Mesenchymal stem cell (in vitro differentiated cells and primary cell): ENCODE data around the gene TP73.

Source experiments
- DNase-seq: peaks from one replicate; pipeline ENCODE4 v3.0.0-alpha.2; 2013
- H2AFZ ChIP-seq: one replicate; pipeline ENCODE4 v1.6.1; 2013; ENCODE audit warnings: low read depth, mild to moderate bottlenecking, control low read depth, inconsistent platforms, low read length, moderate library complexity
- H2AK5ac ChIP-seq: 2 replicates; pipeline ENCODE4 v1.6.1; 2013; ENCODE audit warnings: low read length, moderate library complexity, mild to moderate bottlenecking, inconsistent platforms; ENCODE audit not compliant: severe bottlenecking
- H2BK120ac ChIP-seq: one replicate; pipeline ENCODE4 v1.6.1; 2013; ENCODE audit warnings: low read depth, mild to moderate bottlenecking, inconsistent platforms, low read length, moderate library complexity
- H2BK12ac ChIP-seq, 2 experiments: one replicate each; pipeline ENCODE4 v1.6.1; 2013; ENCODE audit warnings: inconsistent platforms in 2 of 2, low read length in 2 of 2, mild to moderate bottlenecking in 2 of 2, moderate library complexity in 2 of 2, control low read depth in 1 of 2
- H2BK15ac ChIP-seq: one replicate; pipeline ENCODE4 v1.6.1; 2013; ENCODE audit warnings: mild to moderate bottlenecking, low read depth, inconsistent platforms; ENCODE audit not compliant: poor library complexity, severe bottlenecking
- H2BK5ac ChIP-seq: 2 replicates; pipeline ENCODE4 v1.6.1; 2013; ENCODE audit warnings: low read depth, mild to moderate bottlenecking, low read length, control low read depth, inconsistent platforms; ENCODE audit not compliant: poor library complexity, severe bottlenecking
- H3K14ac ChIP-seq, 2 experiments: one replicate each; pipeline ENCODE4 v1.6.1; 2013; ENCODE audit warnings: inconsistent platforms in 2 of 2, low read length in 2 of 2, control low read depth in 1 of 2, mild to moderate bottlenecking in 1 of 2, moderate library complexity in 1 of 2
- H3K18ac ChIP-seq, 2 experiments: one replicate each; pipeline ENCODE4 v1.6.1; 2013; ENCODE audit warnings: inconsistent platforms in 2 of 2, low read length in 2 of 2, control low read depth in 1 of 2, low read depth in 1 of 2, mild to moderate bottlenecking in 1 of 2
- H3K23ac ChIP-seq, 2 experiments: one replicate each; pipeline ENCODE4 v1.6.1; 2013; ENCODE audit warnings: inconsistent platforms in 2 of 2, low read length in 2 of 2, mild to moderate bottlenecking in 2 of 2, moderate library complexity in 2 of 2, control low read depth in 1 of 2
- H3K27ac ChIP-seq: 2 replicates; pipeline ENCODE4 v1.5.1; 2013; ENCODE audit warnings: mild to moderate bottlenecking, moderate library complexity, low read length, control low read depth, inconsistent platforms; ENCODE audit not compliant: poor library complexity, severe bottlenecking
- H3K27me3 ChIP-seq, 2 experiments: 2 replicates each; pipeline versions ENCODE4 v1.6.1 to v1.7.0; 2013; ENCODE audit warnings: low read length in 2 of 2, mild to moderate bottlenecking in 2 of 2, moderate library complexity in 2 of 2, control low read depth in 1 of 2, inconsistent platforms in 1 of 2; ENCODE audit not compliant: control insufficient read depth in 1 of 2, insufficient read depth in 1 of 2
- H3K36me3 ChIP-seq, 2 experiments: 2 replicates each; pipeline versions ENCODE4 v1.6.1 to v1.7.0; 2013; ENCODE audit warnings: low read length in 2 of 2, control low read depth in 1 of 2, inconsistent platforms in 1 of 2, low read depth in 1 of 2, mild to moderate bottlenecking in 1 of 2; ENCODE audit not compliant: insufficient read depth in 2 of 2, control insufficient read depth in 1 of 2
- H3K4ac ChIP-seq, 2 experiments: one replicate each; pipeline ENCODE4 v1.6.1; 2013; ENCODE audit warnings: inconsistent platforms in 2 of 2, low read length in 2 of 2, mild to moderate bottlenecking in 2 of 2, moderate library complexity in 2 of 2, control low read depth in 1 of 2, low read depth in 1 of 2
- H3K4me1 ChIP-seq: 2 replicates; pipeline ENCODE4 v1.6.1; 2013; ENCODE audit warnings: low read depth, low read length, control low read depth; ENCODE audit not compliant: control insufficient read depth, insufficient read depth
- H3K4me2 ChIP-seq: 2 replicates; pipeline ENCODE4 v1.6.1; 2013; ENCODE audit warnings: low read length, mild to moderate bottlenecking, inconsistent platforms; ENCODE audit not compliant: poor library complexity, severe bottlenecking
- H3K4me3 ChIP-seq, 2 experiments: 2 replicates each; pipeline versions ENCODE4 v1.5.1 to v1.7.0; 2013; ENCODE audit warnings: low read length in 2 of 2, mild to moderate bottlenecking in 2 of 2, control low read depth in 1 of 2, low read depth in 1 of 2; ENCODE audit not compliant: insufficient read depth in 1 of 2
- H3K79me1 ChIP-seq: replicated peaks from 2 replicates; pipeline ENCODE4 v1.6.1; 2013; ENCODE audit warnings: mild to moderate bottlenecking, control low read depth, low read length, inconsistent platforms; ENCODE audit not compliant: poor library complexity, severe bottlenecking
- H3K9ac ChIP-seq: 2 replicates; pipeline ENCODE4 v1.7.0; 2013; ENCODE audit warnings: mild to moderate bottlenecking, low read length, moderate library complexity
- H3K9me3 ChIP-seq: 2 replicates; pipeline ENCODE4 v1.7.0; 2013; ENCODE audit warnings: mild to moderate bottlenecking, low read length; ENCODE audit not compliant: control insufficient read depth
- H4K8ac ChIP-seq: one replicate; pipeline ENCODE4 v1.6.1; 2013; ENCODE audit warnings: inconsistent platforms, mild to moderate bottlenecking, low read length, moderate library complexity
- H4K91ac ChIP-seq: one replicate; pipeline ENCODE4 v1.6.1; 2013; ENCODE audit warnings: mild to moderate bottlenecking, low read length, inconsistent platforms
- WGBS: methylation state at CpG from one replicate; pipeline ENCODE4 v1.1.7; 2013; ENCODE audit warnings: mixed read lengths; 5-methylcytosine and 5-hydroxymethylcytosine counted together

Gene TP73

GRCh38 chr1:3641046-3641760 lies 11.1 kb upstream of the TP73 start:
- H3K27ac ChIP-seq, result no peak overlapping the region
- no peaks in the 10 kb centered on the region for H3K27me3 ChIP-seq
- H3K36me3 ChIP-seq, result peaks cover 63 to 75% of the 10 kb centered on the region in 2 experiments
- no peak overlapping the region for H3K4me3 ChIP-seq
- H3K4ac ChIP-seq, result no peak overlapping the region
- H2AFZ ChIP-seq, result no peak overlapping the region
- H2BK5ac ChIP-seq, result no peak overlapping the region
- no peak overlapping the region for H4K8ac ChIP-seq
- H3K9me3 ChIP-seq, result no peaks in the 10 kb centered on the region
- H3K9ac ChIP-seq, result no peak overlapping the region
- DNase-seq, result no peak
- no peak overlapping the region for H3K14ac ChIP-seq
- H2BK120ac ChIP-seq, result no peak overlapping the region
- H3K4me1 ChIP-seq, result peaks cover 1% of the 10 kb centered on the region
- 95% methylated on average over 24 of the region's 26 CpGs for whole genome bisulfite sequencing
- peak overlapping the region; percentile 56 for H4K91ac ChIP-seq
- H2AK5ac ChIP-seq, result no peak overlapping the region
- no peak overlapping the region for H2BK15ac ChIP-seq
- peaks cover 15% of the 10 kb centered on the region for H3K79me1 ChIP-seq
- H3K4me2 ChIP-seq, result no peak overlapping the region
- no peak overlapping the region for H3K23ac ChIP-seq
- no peak overlapping the region for H2BK12ac ChIP-seq
- no peak overlapping the region for H3K18ac ChIP-seq

GRCh38 chr1:3641816-3642215 lies 10.5 kb upstream of the TP73 start:
- Histone ChIP-seq H2AFZ (no peak overlapping the region), H3K9me3 (no peaks in the 10 kb centered on the region), H3K27ac (no peak overlapping the region), H3K4me3 (no peak overlapping the region), H3K4me1 (no peaks in the 10 kb centered on the region), H4K8ac (no peak overlapping the region), H3K36me3 (peaks cover 63 to 74% of the 10 kb centered on the region in 2 experiments), H3K9ac (no peak overlapping the region), H2BK5ac (no peak overlapping the region), H4K91ac (no peak overlapping the region), H2BK120ac (no peak overlapping the region), H3K4ac (no peak overlapping the region), H2BK15ac (no peak overlapping the region), H2BK12ac (no peak overlapping the region), H3K23ac (no peak overlapping the region), H3K79me1 (peaks cover 12% of the 10 kb centered on the region), H3K27me3 (no peaks in the 10 kb centered on the region), H3K4me2 (no peak overlapping the region), H2AK5ac (no peak overlapping the region), H3K14ac (no peak overlapping the region), H3K18ac (no peak overlapping the region)
- WGBS, result over 99% methylated on average over 8 of the region's 11 CpGs
- DNase-seq, result no peak

- Histone ChIP-seq H3K27ac (no peak overlapping the region), H3K4me3 (no peak overlapping the region), H2BK5ac (no peak overlapping the region), H3K4me2 (no peak overlapping the region), H3K79me1 (peaks cover 12% of the 10 kb centered on the region), H2BK120ac (no peak overlapping the region), H3K4ac (no peak overlapping the region), H3K9ac (no peak overlapping the region), H2AFZ (no peak overlapping the region), H2AK5ac (no peak overlapping the region), H3K23ac (no peak overlapping the region), H3K18ac (no peak overlapping the region), H2BK15ac (no peak overlapping the region), H3K14ac (no peak overlapping the region), H3K36me3 (peaks cover 57 to 67% of the 10 kb centered on the region in 2 experiments), H4K91ac (no peak overlapping the region), H2BK12ac (no peak overlapping the region), H3K27me3 (no peaks in the 10 kb centered on the region), H4K8ac (no peak overlapping the region), H3K9me3 (no peaks in the 10 kb centered on the region), H3K4me1 (no peaks in the 10 kb centered on the region)
- 93% methylated on average over 22 of the region's 43 CpGs for WGBS
- DNase-seq, result no peak
Measured at GRCh38 chr1:3642919-3643675, 9.2 kb upstream of the TP73 start.

GRCh38 chr1:3644273-3644672 lies 8.0 kb upstream of the TP73 start:
- no peak overlapping the region for H4K91ac ChIP-seq
- no peak overlapping the region for H2AFZ ChIP-seq
- WGBS, result 95% methylated on average over 17 of the region's 25 CpGs
- H2AK5ac ChIP-seq, result no peak overlapping the region
- no peak overlapping the region for H3K4ac ChIP-seq
- H2BK5ac ChIP-seq, result no peak overlapping the region
- peaks cover 46 to 59% of the 10 kb centered on the region in 2 experiments for H3K36me3 ChIP-seq
- no peak for DNase-seq
- peaks cover under 1% of the 10 kb centered on the region for H3K4me1 ChIP-seq
- no peaks in the 10 kb centered on the region for H3K27me3 ChIP-seq
- no peak overlapping the region for H3K27ac ChIP-seq
- H3K23ac ChIP-seq, result no peak overlapping the region
- H2BK12ac ChIP-seq, result no peak overlapping the region
- no peaks in the 10 kb centered on the region for H3K9me3 ChIP-seq
- no peak overlapping the region for H3K9ac ChIP-seq
- no peak overlapping the region for H3K18ac ChIP-seq
- no peak overlapping the region for H3K4me2 ChIP-seq
- no peak overlapping the region for H2BK15ac ChIP-seq
- no peak overlapping the region for H4K8ac ChIP-seq
- H3K14ac ChIP-seq, result no peak overlapping the region
- H3K79me1 ChIP-seq, result peaks cover 19% of the 10 kb centered on the region
- no peak overlapping the region for H2BK120ac ChIP-seq
- no peak overlapping the region for H3K4me3 ChIP-seq
